Endothelial cell of umbilical vein (primary cell): ENCODE results near the gene ARRDC2. TPM values are rescaled to one million over a fixed set of nuclear protein-coding genes. Genes with fewer than 3 reads are reported as not detected.

Experiments
- BruUV-seq: library from RNA; stranded (reverse); fragments of 400-500 nt; replicated peaks from 2 replicates; lab custom pipeline; 2021; lab: Mats Ljungman, UMichigan
- CTCF ChIA-PET: fragments of 300-600, 350-600 bp; sonication (Branson Sonifier 250); formaldehyde crosslinking; loops from one replicate; lab custom pipeline; 2021; ENCODE audit warnings: antibody characterized with exemption, inconsistent platforms; lab: Charles Lee
- POLR2A ChIA-PET: fragments of 300-600, 350-600 bp; sonication (Branson Sonifier 250); formaldehyde crosslinking; loops from one replicate; lab custom pipeline; 2021; ENCODE audit warnings: antibody characterized with exemption, inconsistent platforms; lab: Charles Lee
- DNase-seq: peaks from one replicate; pipeline ENCODE4 v3.0.0-alpha.2; 2011; ENCODE audit warnings: low read depth, low spot score
- FAIRE-seq: peaks from 2 replicates; lab custom pipeline; 2011; peaks lifted over from hg19 to GRCh38; lab: Jason Lieb, UNC
- H2AFZ ChIP-seq: 2 replicates; pipeline ENCODE4 v1.6.0; 2012; ENCODE audit warnings: low read depth, low read length, control low read depth, inconsistent platforms
- H3K27ac ChIP-seq: 2 replicates; pipeline ENCODE4 v1.5.1; 2011; ENCODE audit warnings: low read depth, mild to moderate bottlenecking, control low read depth, low read length, moderate library complexity; ENCODE audit not compliant: insufficient read depth
- H3K27me3 ChIP-seq, 2 experiments: 2 replicates each; pipeline versions ENCODE4 v1.6.0 to v1.6.1; 2011; ENCODE audit warnings: low read length in 2 of 2, mixed read lengths in 1 of 2; ENCODE audit not compliant: control insufficient read depth in 2 of 2, insufficient read depth in 2 of 2
- H3K36me3 ChIP-seq, 2 experiments: 2 replicates in 1 of 2; 3 replicates in 1 of 2; pipeline ENCODE4 v1.5.1; 2011; ENCODE audit warnings: low read length in 2 of 2, mild to moderate bottlenecking in 1 of 2, moderate library complexity in 1 of 2; ENCODE audit not compliant: control insufficient read depth in 2 of 2, insufficient read depth in 2 of 2; ENCODE audit errors: extremely low read depth in 1 of 2
- H3K4me1 ChIP-seq: 3 replicates; pipeline ENCODE4 v1.5.1; 2011; ENCODE audit warnings: mild to moderate bottlenecking, low read length; ENCODE audit not compliant: control insufficient read depth, insufficient read depth; ENCODE audit errors: extremely low read depth
- H3K4me2 ChIP-seq: 2 replicates; pipeline ENCODE4 v1.6.1; 2011; ENCODE audit warnings: low read length, control low read depth, mixed read lengths; ENCODE audit not compliant: insufficient read depth
- H3K4me3 ChIP-seq, 3 experiments: fragments of 200-600 bp in 1 of 3; sonication (generic), shearing (Covaris generic) in 1 of 3; replicated peaks in 1 of 3; 2 replicates each; pipeline ENCODE4 v1.5.1; 2011 to 2016; ENCODE audit warnings: control low read depth in 3 of 3, low read length in 3 of 3, mild to moderate bottlenecking in 2 of 3, inconsistent platforms in 1 of 3, low read depth in 1 of 3, moderate library complexity in 1 of 3; ENCODE audit not compliant: insufficient read depth in 1 of 3
- H3K79me2 ChIP-seq: 2 replicates; pipeline ENCODE4 v1.6.0; 2012; ENCODE audit warnings: low read length, inconsistent platforms; ENCODE audit not compliant: control insufficient read depth, insufficient read depth
- H3K9ac ChIP-seq: replicated peaks from 2 replicates; pipeline ENCODE3; 2011; ENCODE audit warnings: low read length, control low read depth; ENCODE audit not compliant: insufficient read depth; ENCODE audit errors: extremely low read depth
- H3K9me1 ChIP-seq: replicated peaks from 3 replicates; pipeline ENCODE4 v1.6.0; 2011; ENCODE audit warnings: mild to moderate bottlenecking, low read length; ENCODE audit not compliant: control insufficient read depth, insufficient read depth; ENCODE audit errors: extremely low read depth
- H3K9me3 ChIP-seq: replicated peaks from 2 replicates; pipeline ENCODE4 v1.5.1; 2012; ENCODE audit warnings: low read length, inconsistent platforms; ENCODE audit not compliant: control insufficient read depth, insufficient read depth
- H4K20me1 ChIP-seq: replicated peaks from 2 replicates; pipeline ENCODE3; 2011; ENCODE audit warnings: mild to moderate bottlenecking, low read length; ENCODE audit not compliant: control insufficient read depth, insufficient read depth; ENCODE audit errors: extremely low read depth
- EZH2 ChIP-seq: IDR thresholded peaks from 2 replicates; pipeline ENCODE4 v1.6.1; 2012; ENCODE audit warnings: borderline replicate concordance, low read depth, mild to moderate bottlenecking, moderate library complexity, low read length, inconsistent platforms; ENCODE audit not compliant: severe bottlenecking
- FOS ChIP-seq: IDR thresholded peaks from 2 replicates; pipeline ENCODE4 v1.6.1; 2011; ENCODE audit warnings: mild to moderate bottlenecking, low read length, moderate library complexity, borderline replicate concordance; ENCODE audit not compliant: insufficient read depth
- GATA2 ChIP-seq: IDR thresholded peaks from 2 replicates; pipeline ENCODE4 v1.7.0; 2011; ENCODE audit warnings: low read depth, mild to moderate bottlenecking, moderate library complexity, mixed read lengths, low read length; ENCODE audit not compliant: insufficient read length, insufficient read depth
- JUN ChIP-seq: IDR thresholded peaks from 2 replicates; pipeline ENCODE4 v1.6.1; 2011; ENCODE audit warnings: borderline replicate concordance, low read depth; ENCODE audit not compliant: insufficient read length, insufficient read depth
- MAX ChIP-seq: IDR thresholded peaks from 2 replicates; pipeline ENCODE4 v1.6.1; 2011; ENCODE audit not compliant: insufficient read depth, insufficient read length
- MYC ChIP-seq: IDR thresholded peaks from one replicate; pipeline ENCODE4 v1.6.1; 2011; ENCODE audit warnings: mild to moderate bottlenecking, low read depth, low read length
- POLR2A ChIP-seq: IDR thresholded peaks from 2 replicates; pipeline ENCODE4 v1.6.1; 2012; ENCODE audit warnings: low read depth, mild to moderate bottlenecking, control low read depth, low read length
- POLR2AphosphoS5 ChIP-seq: IDR thresholded peaks from 2 replicates; pipeline ENCODE4 v1.6.1; 2012; ENCODE audit warnings: low read depth, mild to moderate bottlenecking, control low read depth, low read length, moderate library complexity; ENCODE audit not compliant: insufficient read depth
- dilution Hi-C: fragments of 300-500 bp; cut with MboI; formaldehyde crosslinking; loops from one replicate; pipeline ENCODE4 v1.15.0; 2019; ENCODE audit warnings: low sequenced_read_pairs; ENCODE audit not compliant: extremely low pct_ligation_motif_present
- intact Hi-C: fragments of 100-400 bp; cut with micrococcal nuclease; formaldehyde crosslinking; loops from one replicate; pipeline ENCODE4 v1.10.0; 2022
- polyA plus RNA-seq, 4 experiments: library from polyadenylated mRNA; depleted of rRNA in 3 of 4; stranded (reverse) in 3 of 4; unstranded in 1 of 4; fragments of >200 nt; gene quantifications; 2 replicates each; pipeline versions ENCODE4 v1.2.1 to v1.2.3, GENCODE V29; 2011 to 2012; ENCODE audit warnings: missing spikeins in 1 of 4
- total RNA-seq: library from RNA; stranded (reverse); gene quantifications from 2 replicates; pipeline ENCODE4 v1.2.3, GENCODE V29; 2021
- TF ChIP-seq, protein P1 (sequence below), 2 donors: IDR thresholded peaks; 1 replicate in 1 of 2; 2 replicates in 1 of 2; pipeline ENCODE4 v1.5.1; 2011; ENCODE audit warnings: low read length in 2 of 2, mild to moderate bottlenecking in 2 of 2, moderate library complexity in 2 of 2, control low read depth in 1 of 2, inconsistent platforms in 1 of 2, low read depth in 1 of 2; ENCODE audit not compliant: insufficient read depth in 1 of 2; ENCODE audit errors: extremely low read depth in 1 of 2

ARRDC2 gene
- total and polyA plus RNA-seq, 2 donors (not counting 3 experiments of a cell fraction or from before 2014, with no cell fraction given), result 10.2 to 17.4 TPM

- intact Hi-C loops (loop anchor here (2.0 kb wide), 1 partner anchor 119 kb away; no protein-coding TSS in a partner anchor), dilution Hi-C loops (no loop called here)
- peak overlapping the region; percentile 93 for H2AFZ ChIP-seq
- no peak overlapping the region for H3K4me2 ChIP-seq
- H3K36me3 ChIP-seq, result no peaks in the 10 kb centered on the region
- H3K4me3 ChIP-seq, result no peak overlapping the region
- no TSS peak for BruUV-seq
- no peaks in the 10 kb centered on the region for H4K20me1 ChIP-seq
- peak; percentile 50 for FAIRE-seq
- no peaks in the 10 kb centered on the region for H3K9me1 ChIP-seq
- CTCF ChIA-PET, result interaction anchor here (1.1 to 2.3 kb wide), 4 partner anchors 52 to 225 kb away, joined by 3 to 10 read pairs (median 4); no protein-coding TSS in a partner anchor
- H3K9me3 ChIP-seq, result no peaks in the 10 kb centered on the region
- POLR2A ChIA-PET, result no interaction called here
- DNase-seq, result no peak
- H3K27me3 ChIP-seq, result no peaks in the 10 kb centered on the region
- no peak overlapping the region for H3K9ac ChIP-seq
- H3K27ac ChIP-seq, result peak overlapping the region; percentile 37
- TF ChIP-seq POLR2AphosphoS5 (no peak), MYC (no peak), FOS (no peak), POLR2A (no peak), GATA2 (no peak)
- H3K79me2 ChIP-seq, result peaks cover 14% of the 10 kb centered on the region
- peaks cover 15% of the 10 kb centered on the region for H3K4me1 ChIP-seq
Measured at GRCh38 chr19:17999684-18000479, 8.1 kb upstream of the ARRDC2 start.

DNA sequence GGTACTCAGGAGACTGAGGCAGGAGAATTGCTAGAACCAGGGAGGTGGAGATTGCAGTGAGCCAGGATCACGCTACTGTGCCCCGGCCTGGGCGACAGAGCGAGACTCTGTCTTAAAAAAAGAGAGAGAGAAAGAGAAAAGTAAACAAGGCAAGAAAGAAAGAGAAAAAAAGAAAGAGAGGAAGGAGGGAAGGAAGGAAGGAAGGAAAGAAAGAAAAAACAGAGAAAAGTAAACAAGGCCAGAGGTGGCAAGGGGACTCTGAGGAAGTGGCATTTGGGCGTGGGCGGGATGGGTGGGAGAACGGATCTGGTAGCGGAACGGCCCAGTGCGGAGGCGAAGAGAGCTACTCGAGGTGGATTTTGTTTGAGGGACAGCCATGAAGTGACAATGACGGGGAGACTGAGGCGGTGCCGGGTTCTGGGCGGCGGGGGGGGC lies 7.5 kb upstream of the ARRDC2 start:
- Histone ChIP-seq H3K79me2 (peaks cover 14% of the 10 kb centered on the region), H3K9me3 (no peaks in the 10 kb centered on the region), H3K27me3 (no peaks in the 10 kb centered on the region), H2AFZ (peak overlapping the region; percentile 93), H3K4me2 (peak overlapping the region; percentile 87), H3K27ac (peak overlapping the region; percentile 37), H4K20me1 (no peaks in the 10 kb centered on the region), H3K9ac (no peak overlapping the region), H3K9me1 (no peaks in the 10 kb centered on the region), H3K4me3 (peak overlapping the region in 1 of 3 experiments; percentile 5), H3K4me1 (peaks cover 15% of the 10 kb centered on the region), H3K36me3 (no peaks in the 10 kb centered on the region)
- dilution Hi-C loops (no loop called here), intact Hi-C loops (loop anchor here (2.0 kb wide), 1 partner anchor 118 kb away; no protein-coding TSS in a partner anchor)
- CTCF ChIA-PET, result interaction anchor here (1.1 to 2.3 kb wide), 4 partner anchors 53 to 141 kb away, joined by 4 to 10 read pairs (median 4); partner anchors contain the start of gene RPL18A
- BruUV-seq, result no TSS peak
- DNase-seq, result no peak
- TF ChIP-seq FOS, result no peak
- TF ChIP-seq MYC, result no peak
- no peak for TF ChIP-seq POLR2AphosphoS5
- no peak for TF ChIP-seq EZH2
- no peak for TF ChIP-seq MAX
- no peak for TF ChIP-seq JUN
- no peak for TF ChIP-seq GATA2
- TF ChIP-seq POLR2A, result no peak
- TF ChIP-seq, protein P1, sequence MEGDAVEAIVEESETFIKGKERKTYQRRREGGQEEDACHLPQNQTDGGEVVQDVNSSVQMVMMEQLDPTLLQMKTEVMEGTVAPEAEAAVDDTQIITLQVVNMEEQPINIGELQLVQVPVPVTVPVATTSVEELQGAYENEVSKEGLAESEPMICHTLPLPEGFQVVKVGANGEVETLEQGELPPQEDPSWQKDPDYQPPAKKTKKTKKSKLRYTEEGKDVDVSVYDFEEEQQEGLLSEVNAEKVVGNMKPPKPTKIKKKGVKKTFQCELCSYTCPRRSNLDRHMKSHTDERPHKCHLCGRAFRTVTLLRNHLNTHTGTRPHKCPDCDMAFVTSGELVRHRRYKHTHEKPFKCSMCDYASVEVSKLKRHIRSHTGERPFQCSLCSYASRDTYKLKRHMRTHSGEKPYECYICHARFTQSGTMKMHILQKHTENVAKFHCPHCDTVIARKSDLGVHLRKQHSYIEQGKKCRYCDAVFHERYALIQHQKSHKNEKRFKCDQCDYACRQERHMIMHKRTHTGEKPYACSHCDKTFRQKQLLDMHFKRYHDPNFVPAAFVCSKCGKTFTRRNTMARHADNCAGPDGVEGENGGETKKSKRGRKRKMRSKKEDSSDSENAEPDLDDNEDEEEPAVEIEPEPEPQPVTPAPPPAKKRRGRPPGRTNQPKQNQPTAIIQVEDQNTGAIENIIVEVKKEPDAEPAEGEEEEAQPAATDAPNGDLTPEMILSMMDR (IDR thresholded peaks at IDR 0.05; ENCODE audit: extremely low read depth in 1 of 2, insufficient read depth in 1 of 2, low read depth in 1 of 2, low read length in 2 of 2), result no peak
- no peak for FAIRE-seq
- POLR2A ChIA-PET, result no interaction called here
